BJ (cell line): ENCODE measurements around the gene MVB12B. TPM values are rescaled to one million over a fixed set of nuclear protein-coding genes. Genes with fewer than 3 reads are reported as not detected.

ENCODE experiments used
- CTCF ChIA-PET: fragments of 350-600 bp; formaldehyde crosslinking; extraction: SDS; loops from one replicate; lab custom pipeline; 2021; ENCODE audit warnings: antibody characterized with exemption, inconsistent platforms; lab: Yijun Ruan, JAX
- POLR2A ChIA-PET: fragments of 300-600 bp; sonication (Branson Sonifier 250); formaldehyde crosslinking; extraction: SDS; loops from one replicate; lab custom pipeline; 2021; ENCODE audit warnings: antibody characterized with exemption; lab: Charles Lee
- DNase-seq: peaks from one replicate; pipeline ENCODE4 v3.0.0-alpha.2; 2011; ENCODE audit warnings: low read depth
- H3K27me3 ChIP-seq: 2 replicates; pipeline ENCODE4 v1.6.0; 2011; ENCODE audit warnings: low read length; ENCODE audit not compliant: control insufficient read depth, insufficient read depth
- H3K36me3 ChIP-seq: 2 replicates; pipeline ENCODE4 v1.5.1; 2011; ENCODE audit warnings: low read length; ENCODE audit not compliant: control insufficient read depth, insufficient read depth
- H3K4me3 ChIP-seq: 2 replicates; pipeline ENCODE4 v1.5.1; 2011; ENCODE audit warnings: low read depth, mild to moderate bottlenecking, control low read depth, low read length
- CTCF ChIP-seq: IDR thresholded peaks from 2 replicates; pipeline ENCODE4 v1.5.1; 2011; ENCODE audit warnings: low read depth, mild to moderate bottlenecking, control low read depth, inconsistent platforms, low read length, moderate library complexity; ENCODE audit not compliant: insufficient read depth
- polyA plus RNA-seq: library from polyadenylated mRNA; depleted of rRNA; stranded (reverse); fragments of >200 nt; gene quantifications from 2 replicates; pipeline ENCODE4 v1.2.3, GENCODE V29; 2011

Gene MVB12B
- polyA plus RNA-seq, 1 experiment: 2.7 TPM

GRCh38 chr9:126494746-126495145 is 168.1 kb downstream of the MVB12B start:
- TF ChIP-seq CTCF: no peak
- no peak for DNase-seq
- ChIA-PET CTCF (interaction anchor here (1.1 to 9.6 kb wide), 2 partner anchors 21 to 58 kb away, joined by 4 to 209 read pairs; no protein-coding TSS in a partner anchor), POLR2A (no interaction called here)
- no peaks in the 10 kb centered on the region for H3K27me3 ChIP-seq
- H3K36me3 ChIP-seq: peaks cover 2% of the 10 kb centered on the region; the same call in 1 of the 2 replicates
- no peak overlapping the region for H3K4me3 ChIP-seq

- TF ChIP-seq CTCF: no peak
- CTCF ChIA-PET: interaction anchor here (1.1 to 10.4 kb wide), 3 partner anchors 17 to 57 kb away, joined by 4 to 209 read pairs (median 137); no protein-coding TSS in a partner anchor
Observed at GRCh38 chr9:126495411-126496180, 169.0 kb downstream of the MVB12B start.

GRCh38 chr9:126496181-126496576 is 169.6 kb downstream of the MVB12B start:
- POLR2A ChIA-PET: no interaction called here
- TF ChIP-seq CTCF: no peak

More at GRCh38 chr9:126495411-126496180, 169.0 kb downstream of the MVB12B start:
- no peak for DNase-seq
- peaks cover 1% of the 10 kb centered on the region; the same call in 1 of the 2 replicates for H3K27me3 ChIP-seq
- POLR2A ChIA-PET: no interaction called here
- H3K36me3 ChIP-seq: peaks cover 2% of the 10 kb centered on the region; the same call in 1 of the 2 replicates
- no peak overlapping the region for H3K4me3 ChIP-seq

GRCh38 chr9:126496781-126497659 is 170.4 kb downstream of the MVB12B start:
- peaks cover 2% of the 10 kb centered on the region; the same call in 1 of the 2 replicates for H3K36me3 ChIP-seq
- H3K4me3 ChIP-seq: no peak overlapping the region
- no peak for TF ChIP-seq CTCF
- ChIA-PET POLR2A (no interaction called here), CTCF (interaction anchor here (0.7 to 10.4 kb wide), 13 partner anchors 15 to 285 kb away, joined by 3 to 209 read pairs (median 5); no protein-coding TSS in a partner anchor)
- no peak for DNase-seq
- peaks cover 2% of the 10 kb centered on the region; the same call in 1 of the 2 replicates for H3K27me3 ChIP-seq

More at GRCh38 chr9:126496181-126496576, 169.6 kb downstream of the MVB12B start:
- peaks cover 2% of the 10 kb centered on the region; the same call in 1 of the 2 replicates for H3K36me3 ChIP-seq
- peaks cover 2% of the 10 kb centered on the region; the same call in 1 of the 2 replicates for H3K27me3 ChIP-seq
- no peak for DNase-seq
- CTCF ChIA-PET: interaction anchor here (0.8 to 10.4 kb wide), 5 partner anchors 14 to 179 kb away, joined by 3 to 209 read pairs (median 8); no protein-coding TSS in a partner anchor
- no peak overlapping the region for H3K4me3 ChIP-seq
